GM10248 (cell line): ENCODE data around the gene MPEG1.

Source experiments
- CTCF ChIA-PET: fragments of 300-600 bp; sonication (Branson Sonifier 250); formaldehyde crosslinking; extraction: SDS; loops from one replicate; lab custom pipeline; 2021; ENCODE audit warnings: antibody characterized with exemption; lab: Yijun Ruan, JAX
- POLR2A ChIA-PET: fragments of 350-650 bp; sonication (Branson Sonifier 250); formaldehyde crosslinking; extraction: SDS; loops from one replicate; lab custom pipeline; 2020; ENCODE audit warnings: antibody characterized with exemption; lab: Yijun Ruan, JAX
- DNase-seq: peaks from one replicate; pipeline ENCODE4 v3.0.0; 2012; ENCODE audit errors: extremely low spot score
- TF ChIP-seq, protein P1 (sequence below): IDR thresholded peaks from 2 replicates; pipeline ENCODE4 v1.5.1; 2012; ENCODE audit warnings: mild to moderate bottlenecking, low read depth; ENCODE audit errors: extremely low read depth, missing control alignments, control extremely low read depth

MPEG1 gene

GRCh38 chr11:59212222-59212621 lies 505 bp downstream of the MPEG1 start:
- POLR2A ChIA-PET: no interaction called here
- TF ChIP-seq, protein P1, sequence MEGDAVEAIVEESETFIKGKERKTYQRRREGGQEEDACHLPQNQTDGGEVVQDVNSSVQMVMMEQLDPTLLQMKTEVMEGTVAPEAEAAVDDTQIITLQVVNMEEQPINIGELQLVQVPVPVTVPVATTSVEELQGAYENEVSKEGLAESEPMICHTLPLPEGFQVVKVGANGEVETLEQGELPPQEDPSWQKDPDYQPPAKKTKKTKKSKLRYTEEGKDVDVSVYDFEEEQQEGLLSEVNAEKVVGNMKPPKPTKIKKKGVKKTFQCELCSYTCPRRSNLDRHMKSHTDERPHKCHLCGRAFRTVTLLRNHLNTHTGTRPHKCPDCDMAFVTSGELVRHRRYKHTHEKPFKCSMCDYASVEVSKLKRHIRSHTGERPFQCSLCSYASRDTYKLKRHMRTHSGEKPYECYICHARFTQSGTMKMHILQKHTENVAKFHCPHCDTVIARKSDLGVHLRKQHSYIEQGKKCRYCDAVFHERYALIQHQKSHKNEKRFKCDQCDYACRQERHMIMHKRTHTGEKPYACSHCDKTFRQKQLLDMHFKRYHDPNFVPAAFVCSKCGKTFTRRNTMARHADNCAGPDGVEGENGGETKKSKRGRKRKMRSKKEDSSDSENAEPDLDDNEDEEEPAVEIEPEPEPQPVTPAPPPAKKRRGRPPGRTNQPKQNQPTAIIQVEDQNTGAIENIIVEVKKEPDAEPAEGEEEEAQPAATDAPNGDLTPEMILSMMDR: no peak
- CTCF ChIA-PET: interaction anchor here (0.9 to 36.1 kb wide), 6 partner anchors 9 to 216 kb away, joined by 3 to 962 read pairs (median 5); partner anchors contain the start of gene DTX4
- DNase-seq: no peak

- TF ChIP-seq, protein P1: no peak
- POLR2A ChIA-PET: no interaction called here
- no peak for DNase-seq
- CTCF ChIA-PET: interaction anchor here (0.8 to 36.1 kb wide), 8 partner anchors 10 to 51 kb away, joined by 3 to 962 read pairs (median 4); partner anchors contain the start of gene DTX4
These were observed 3.8 kb downstream of the MPEG1 start for GRCh38 chr11:59208956-59209355.

GRCh38 chr11:59207988-59208451 lies 4.7 kb downstream of the MPEG1 start:
- ChIA-PET CTCF (interaction anchor here (0.9 to 36.1 kb wide), 6 partner anchors 13 to 50 kb away, joined by 3 to 962 read pairs (median 4); partner anchors contain the start of gene DTX4), POLR2A (no interaction called here)
- TF ChIP-seq, protein P1: peak; percentile 66
- DNase-seq: peak; percentile 62

GRCh38 chr11:59206635-59207034 lies 6.1 kb downstream of the MPEG1 start:
- TF ChIP-seq, protein P1: peak; percentile 52
- CTCF ChIA-PET: interaction anchor here (0.7 to 36.1 kb wide), 12 partner anchors 8 to 64 kb away, joined by 3 to 962 read pairs (median 6); partner anchors contain the start of gene DTX4
- no peak for DNase-seq
- POLR2A ChIA-PET: no interaction called here

GRCh38 chr11:59205648-59206047 lies 7.1 kb downstream of the MPEG1 start:
- CTCF ChIA-PET: interaction anchor here (1.2 to 36.1 kb wide), 9 partner anchors 7 to 65 kb away, joined by 3 to 962 read pairs (median 10); partner anchors contain the start of gene DTX4
- DNase-seq: no peak
- POLR2A ChIA-PET: no interaction called here
- TF ChIP-seq, protein P1: no peak

GRCh38 chr11:59204746-59205145 lies 8.0 kb downstream of the MPEG1 start:
- ChIA-PET POLR2A (no interaction called here), CTCF (interaction anchor here (1.4 to 36.1 kb wide), 6 partner anchors 9 to 54 kb away, joined by 4 to 962 read pairs (median 8); partner anchors contain the start of genes DTX4 and MPEG1)
- DNase-seq: no peak
- TF ChIP-seq, protein P1: no peak
